Measurements from ENCODE around the gene SLC7A8. TPM values are rescaled to one million over a fixed set of nuclear protein-coding genes. Genes with fewer than 3 reads are reported as not detected.

Gene SLC7A8
- total RNA-seq, 1 experiment from 2014 or later: 0.90 TPM

DNA sequence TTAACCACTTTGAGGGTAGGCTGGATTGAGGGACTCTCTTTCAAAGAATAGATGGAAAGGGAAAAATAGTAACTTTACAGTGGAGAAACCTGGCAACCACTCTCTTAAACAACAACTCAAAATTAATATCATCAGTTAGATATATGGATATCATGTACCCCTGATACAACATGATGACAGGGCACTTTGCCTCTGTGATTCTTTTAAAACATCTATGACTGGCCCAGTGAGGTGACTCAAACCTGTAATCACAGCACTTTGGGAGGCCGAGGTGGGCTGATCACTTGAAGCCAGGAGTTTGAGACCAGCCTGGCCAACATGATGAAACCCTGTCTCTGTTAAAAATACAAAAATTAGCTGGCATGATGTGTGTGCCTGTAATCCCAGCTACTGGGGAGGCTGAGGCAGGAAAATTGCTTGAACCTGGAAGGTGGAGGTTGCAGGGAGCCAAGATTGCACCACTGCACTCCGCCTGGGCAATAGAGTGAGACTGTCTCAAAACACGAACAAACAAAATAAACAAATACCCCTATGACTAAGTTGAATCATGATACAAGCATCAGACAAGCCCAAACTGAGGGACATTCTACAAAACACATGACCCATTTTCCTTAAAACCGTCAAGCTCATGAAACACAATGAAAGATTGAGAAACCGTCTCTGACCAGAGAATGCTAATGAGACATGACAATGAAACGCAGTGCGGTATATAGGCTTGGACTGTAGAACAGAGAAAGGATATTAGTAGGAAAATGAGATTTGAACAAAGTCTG is 26.4 kb upstream of the SLC7A8 start:
- intact Hi-C loops (cut with micrococcal nuclease; ENCODE audit: unreplicated experiment): no loop called here

DNA sequence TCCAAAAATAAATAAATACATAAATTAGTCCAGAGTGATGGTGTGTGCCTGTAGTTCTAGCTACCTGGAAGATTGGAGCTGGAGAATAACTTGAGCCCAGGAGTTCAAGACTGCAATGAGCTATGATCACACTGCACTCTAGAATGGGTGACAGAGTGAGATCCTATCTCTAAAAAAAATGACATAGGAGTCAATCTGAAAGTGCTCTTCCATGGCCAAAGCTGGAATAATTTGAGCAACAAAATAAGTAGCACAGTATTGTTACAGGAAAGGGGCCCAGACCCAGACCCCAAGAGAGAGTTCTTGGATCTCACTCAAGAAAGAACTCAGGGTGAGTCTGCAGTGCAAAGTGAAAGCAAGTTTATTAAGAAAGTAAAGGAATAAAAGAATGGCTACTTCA is 24.9 kb upstream of the SLC7A8 start:
- Histone ChIP-seq H3K27me3 (ENCODE audit: control insufficient read depth, insufficient read depth, low read length) (no peaks in the 10 kb centered on the region), H3K36me3 (ENCODE audit: control insufficient read depth, insufficient read depth, low read length) (no peaks in the 10 kb centered on the region), H3K4me3 (ENCODE audit: low read depth in 2 of 2, low read length in 2 of 2) (peak overlapping the region in 1 of 2 experiments; percentile 11; a peak in 2 of 4 replicates), H3K27ac (ENCODE audit: low read length) (no peak overlapping the region), H3K9me3 (ENCODE audit: control insufficient read depth, insufficient read depth, low read depth, low read length) (no peaks in the 10 kb centered on the region), H3K4me1 (ENCODE audit: control insufficient read depth, insufficient read depth, low read length) (no peaks in the 10 kb centered on the region)
- in situ Hi-C loops (cut with HindIII; ENCODE audit: low pct_unique_long_range_greater_than_20kb, low sequenced_read_pairs): no loop called here
- ChIA-PET CTCF (no interaction called here), POLR2A (no interaction called here)
- BruUV-seq (replicated peaks): no TSS peak
- intact Hi-C loops (cut with micrococcal nuclease; ENCODE audit: unreplicated experiment): no loop called here
- ATAC-seq (no peak), DNase-seq (ENCODE audit: low read depth, low spot score) (no peak)
- TF ChIP-seq POLR2AphosphoS5 (IDR thresholded peaks at IDR 0.05; ENCODE audit: low read depth, low read length): no peak

More for the DNA sequence above, 26.4 kb upstream of the SLC7A8 start:
- Histone ChIP-seq H3K4me1 (ENCODE audit: control insufficient read depth, insufficient read depth, low read length) (no peaks in the 10 kb centered on the region), H3K36me3 (ENCODE audit: control insufficient read depth, insufficient read depth, low read length) (no peaks in the 10 kb centered on the region), H3K27ac (ENCODE audit: low read length) (no peak overlapping the region), H3K9me3 (ENCODE audit: control insufficient read depth, insufficient read depth, low read depth, low read length) (no peaks in the 10 kb centered on the region), H3K27me3 (ENCODE audit: control insufficient read depth, insufficient read depth, low read length) (no peaks in the 10 kb centered on the region), H3K4me3 (ENCODE audit: low read depth in 2 of 2, low read length in 2 of 2) (no peak overlapping the region)
- DNase-seq (ENCODE audit: low read depth, low spot score) (no peak), ATAC-seq (no peak)
- ChIA-PET CTCF (no interaction called here), POLR2A (no interaction called here)
- BruUV-seq (replicated peaks): no TSS peak
- in situ Hi-C loops (cut with HindIII; ENCODE audit: low pct_unique_long_range_greater_than_20kb, low sequenced_read_pairs): no loop called here
- no peak for TF ChIP-seq SIN3A (IDR thresholded peaks at IDR 0.05; ENCODE audit: borderline replicate concordance, insufficient read depth, low read depth, low read length)
- TF ChIP-seq POLR2AphosphoS5 (IDR thresholded peaks at IDR 0.05; ENCODE audit: low read depth, low read length): no peak
- TF ChIP-seq TCF7L2 (IDR thresholded peaks at IDR 0.05; ENCODE audit: low read depth, low read length): no peak
- TF ChIP-seq, protein P1, sequence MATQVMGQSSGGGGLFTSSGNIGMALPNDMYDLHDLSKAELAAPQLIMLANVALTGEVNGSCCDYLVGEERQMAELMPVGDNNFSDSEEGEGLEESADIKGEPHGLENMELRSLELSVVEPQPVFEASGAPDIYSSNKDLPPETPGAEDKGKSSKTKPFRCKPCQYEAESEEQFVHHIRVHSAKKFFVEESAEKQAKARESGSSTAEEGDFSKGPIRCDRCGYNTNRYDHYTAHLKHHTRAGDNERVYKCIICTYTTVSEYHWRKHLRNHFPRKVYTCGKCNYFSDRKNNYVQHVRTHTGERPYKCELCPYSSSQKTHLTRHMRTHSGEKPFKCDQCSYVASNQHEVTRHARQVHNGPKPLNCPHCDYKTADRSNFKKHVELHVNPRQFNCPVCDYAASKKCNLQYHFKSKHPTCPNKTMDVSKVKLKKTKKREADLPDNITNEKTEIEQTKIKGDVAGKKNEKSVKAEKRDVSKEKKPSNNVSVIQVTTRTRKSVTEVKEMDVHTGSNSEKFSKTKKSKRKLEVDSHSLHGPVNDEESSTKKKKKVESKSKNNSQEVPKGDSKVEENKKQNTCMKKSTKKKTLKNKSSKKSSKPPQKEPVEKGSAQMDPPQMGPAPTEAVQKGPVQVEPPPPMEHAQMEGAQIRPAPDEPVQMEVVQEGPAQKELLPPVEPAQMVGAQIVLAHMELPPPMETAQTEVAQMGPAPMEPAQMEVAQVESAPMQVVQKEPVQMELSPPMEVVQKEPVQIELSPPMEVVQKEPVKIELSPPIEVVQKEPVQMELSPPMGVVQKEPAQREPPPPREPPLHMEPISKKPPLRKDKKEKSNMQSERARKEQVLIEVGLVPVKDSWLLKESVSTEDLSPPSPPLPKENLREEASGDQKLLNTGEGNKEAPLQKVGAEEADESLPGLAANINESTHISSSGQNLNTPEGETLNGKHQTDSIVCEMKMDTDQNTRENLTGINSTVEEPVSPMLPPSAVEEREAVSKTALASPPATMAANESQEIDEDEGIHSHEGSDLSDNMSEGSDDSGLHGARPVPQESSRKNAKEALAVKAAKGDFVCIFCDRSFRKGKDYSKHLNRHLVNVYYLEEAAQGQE (IDR thresholded peaks at IDR 0.05; ENCODE audit: insufficient read depth in 1 of 2, low read depth in 2 of 2, low read length in 1 of 2): no peak
- TF ChIP-seq, protein P2, sequence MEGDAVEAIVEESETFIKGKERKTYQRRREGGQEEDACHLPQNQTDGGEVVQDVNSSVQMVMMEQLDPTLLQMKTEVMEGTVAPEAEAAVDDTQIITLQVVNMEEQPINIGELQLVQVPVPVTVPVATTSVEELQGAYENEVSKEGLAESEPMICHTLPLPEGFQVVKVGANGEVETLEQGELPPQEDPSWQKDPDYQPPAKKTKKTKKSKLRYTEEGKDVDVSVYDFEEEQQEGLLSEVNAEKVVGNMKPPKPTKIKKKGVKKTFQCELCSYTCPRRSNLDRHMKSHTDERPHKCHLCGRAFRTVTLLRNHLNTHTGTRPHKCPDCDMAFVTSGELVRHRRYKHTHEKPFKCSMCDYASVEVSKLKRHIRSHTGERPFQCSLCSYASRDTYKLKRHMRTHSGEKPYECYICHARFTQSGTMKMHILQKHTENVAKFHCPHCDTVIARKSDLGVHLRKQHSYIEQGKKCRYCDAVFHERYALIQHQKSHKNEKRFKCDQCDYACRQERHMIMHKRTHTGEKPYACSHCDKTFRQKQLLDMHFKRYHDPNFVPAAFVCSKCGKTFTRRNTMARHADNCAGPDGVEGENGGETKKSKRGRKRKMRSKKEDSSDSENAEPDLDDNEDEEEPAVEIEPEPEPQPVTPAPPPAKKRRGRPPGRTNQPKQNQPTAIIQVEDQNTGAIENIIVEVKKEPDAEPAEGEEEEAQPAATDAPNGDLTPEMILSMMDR (IDR thresholded peaks at IDR 0.05): no peak

DNA sequence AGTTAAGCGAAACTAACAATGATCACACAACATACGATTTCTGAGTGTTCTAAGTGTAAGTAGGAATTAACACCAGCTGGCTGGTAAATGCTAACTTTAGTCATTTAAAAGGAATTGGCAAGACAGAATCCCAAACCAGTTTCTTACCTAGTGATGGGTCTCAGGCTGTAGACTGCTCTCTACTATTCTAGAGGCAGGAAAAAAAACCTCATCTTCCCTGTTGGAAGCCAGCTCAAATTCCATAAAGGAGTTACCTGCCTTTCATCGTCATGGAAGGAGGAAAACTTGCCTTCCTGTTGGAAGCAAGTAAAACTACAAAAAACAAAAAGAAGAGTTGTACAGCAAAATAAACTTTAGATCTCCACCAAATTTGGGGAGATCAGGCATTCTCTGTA is 23.7 kb upstream of the SLC7A8 start:
- Histone ChIP-seq H3K27ac (ENCODE audit: low read length) (no peak overlapping the region), H3K36me3 (ENCODE audit: control insufficient read depth, insufficient read depth, low read length) (no peaks in the 10 kb centered on the region), H3K27me3 (ENCODE audit: control insufficient read depth, insufficient read depth, low read length) (no peaks in the 10 kb centered on the region), H3K4me1 (ENCODE audit: control insufficient read depth, insufficient read depth, low read length) (no peaks in the 10 kb centered on the region), H3K4me3 (ENCODE audit: low read depth in 2 of 2, low read length in 2 of 2) (no peak overlapping the region), H3K9me3 (ENCODE audit: control insufficient read depth, insufficient read depth, low read depth, low read length) (no peaks in the 10 kb centered on the region)
- CTCF ChIA-PET: no interaction called here
- no TSS peak for BruUV-seq (replicated peaks)
- in situ Hi-C loops (cut with HindIII; ENCODE audit: low pct_unique_long_range_greater_than_20kb, low sequenced_read_pairs) (no loop called here), intact Hi-C loops (cut with micrococcal nuclease; ENCODE audit: unreplicated experiment) (no loop called here)
- no peak for DNase-seq (ENCODE audit: low read depth, low spot score)
- POLR2A ChIA-PET: no interaction called here
- TF ChIP-seq SIN3A (IDR thresholded peaks at IDR 0.05; ENCODE audit: borderline replicate concordance, insufficient read depth, low read depth, low read length): no peak
- no peak for TF ChIP-seq TCF7L2 (IDR thresholded peaks at IDR 0.05; ENCODE audit: low read depth, low read length)
- no peak for TF ChIP-seq POLR2AphosphoS5 (IDR thresholded peaks at IDR 0.05; ENCODE audit: low read depth, low read length)
- TF ChIP-seq, protein P2 (IDR thresholded peaks at IDR 0.05): no peak
- TF ChIP-seq, protein P1 (IDR thresholded peaks at IDR 0.05; ENCODE audit: insufficient read depth in 1 of 2, low read depth in 2 of 2, low read length in 1 of 2): no peak
- ATAC-seq: no peak
